Measurements from ENCODE around the gene FAR2.
A peak's percentile ranks its signal among the peaks of the same experiment; 100 is the strongest.
"Not testable (repeated sequence)": the region's sequence is repeated elsewhere in the genome, so short reads cannot be mapped to it uniquely, and the experiment has no call there.

The FAR2 gene

GRCh38 chr12:29152223-29152868, 3.3 kb downstream of the FAR2 start:
- FAIRE-seq (no peak), DNase-seq (ENCODE audit: insufficient read length, low spot score) (no peak)

GRCh38 chr12:29152981-29153630, 4.0 kb downstream of the FAR2 start:
- no peak for DNase-seq (ENCODE audit: insufficient read length, low spot score)
- FAIRE-seq: no peak

DNA sequence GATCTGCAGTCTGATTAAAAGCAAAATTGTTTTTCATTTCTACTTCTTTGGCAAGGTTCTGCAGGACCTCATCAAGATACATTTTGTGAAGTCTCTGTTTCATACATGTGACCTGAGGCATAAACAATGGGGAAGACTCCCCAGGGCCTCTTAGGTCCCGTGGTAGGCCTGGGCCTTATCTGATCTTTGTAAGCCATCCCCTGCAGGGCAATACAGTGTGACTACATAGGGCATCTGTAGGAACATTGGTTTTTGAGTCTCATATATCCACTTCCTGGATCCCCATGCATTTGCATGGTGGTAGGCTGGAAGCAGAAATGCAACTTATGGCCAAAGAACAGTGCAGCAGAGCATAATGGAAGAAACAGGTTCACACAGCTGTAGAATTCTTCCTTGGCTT, 6.0 kb downstream of the FAR2 start:
- no peak for DNase-seq (ENCODE audit: insufficient read length, low spot score)
- no peak for FAIRE-seq

- no peak for DNase-seq (ENCODE audit: insufficient read length, low spot score)
- FAIRE-seq: no peak
Measured at GRCh38 chr12:29157486-29157946, 8.4 kb downstream of the FAR2 start.

DNA sequence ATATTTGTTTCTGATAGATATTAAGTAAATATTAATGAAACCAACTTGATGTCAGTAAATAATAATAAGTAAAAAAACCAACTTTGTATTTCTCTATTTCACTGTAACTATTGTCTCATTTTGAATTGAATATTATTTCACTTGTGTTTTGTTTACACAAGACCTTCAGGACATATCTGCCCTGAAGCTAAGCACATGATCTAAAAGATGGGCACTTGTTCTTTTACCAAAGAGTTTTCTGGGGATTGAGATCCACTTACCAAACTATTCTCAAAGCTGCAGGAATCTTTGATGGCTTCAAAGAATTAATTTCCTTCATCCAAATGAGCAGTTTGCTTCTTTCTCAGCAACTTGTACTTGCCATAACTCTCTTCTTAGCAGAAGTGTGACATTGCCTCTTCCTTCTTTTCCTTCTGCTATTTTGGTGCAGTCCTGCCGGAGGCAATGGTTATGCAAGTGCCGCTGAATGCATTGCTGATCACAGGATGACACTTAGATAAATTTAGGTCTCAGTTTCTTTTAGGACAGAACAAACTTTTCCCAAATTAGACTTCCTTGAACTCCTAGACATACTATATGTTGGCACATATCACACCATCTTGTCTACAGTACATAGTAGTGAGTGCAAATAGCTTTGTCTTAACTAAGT, 9.2 kb downstream of the FAR2 start:
- no peak for DNase-seq (ENCODE audit: insufficient read length, low spot score)
- FAIRE-seq: no peak

- FAIRE-seq (no peak), DNase-seq (ENCODE audit: insufficient read length, low spot score) (no peak)
Measured at GRCh38 chr12:29159661-29160060, 10.6 kb downstream of the FAR2 start.

DNA sequence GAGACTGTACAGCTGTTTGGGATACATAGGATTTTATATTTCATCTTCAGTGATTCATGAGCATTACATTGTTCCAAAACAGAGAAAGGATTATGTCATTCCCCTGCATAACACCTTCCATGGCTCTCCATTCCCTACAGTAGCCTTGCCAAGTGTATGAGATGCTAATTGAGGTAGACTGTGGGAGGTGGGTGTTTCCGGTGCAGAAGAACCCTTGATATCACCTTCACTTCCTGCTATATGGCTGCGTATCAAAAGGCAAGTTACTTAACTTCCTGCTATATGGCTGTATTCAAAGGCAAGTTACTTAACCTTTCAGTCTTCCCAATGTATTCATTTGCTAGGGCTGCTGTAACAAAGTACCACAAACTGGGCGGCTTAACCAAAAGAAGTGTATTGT, 11.2 kb downstream of the FAR2 start:
- no peak for DNase-seq (ENCODE audit: insufficient read length, low spot score)
- FAIRE-seq: no peak

DNA sequence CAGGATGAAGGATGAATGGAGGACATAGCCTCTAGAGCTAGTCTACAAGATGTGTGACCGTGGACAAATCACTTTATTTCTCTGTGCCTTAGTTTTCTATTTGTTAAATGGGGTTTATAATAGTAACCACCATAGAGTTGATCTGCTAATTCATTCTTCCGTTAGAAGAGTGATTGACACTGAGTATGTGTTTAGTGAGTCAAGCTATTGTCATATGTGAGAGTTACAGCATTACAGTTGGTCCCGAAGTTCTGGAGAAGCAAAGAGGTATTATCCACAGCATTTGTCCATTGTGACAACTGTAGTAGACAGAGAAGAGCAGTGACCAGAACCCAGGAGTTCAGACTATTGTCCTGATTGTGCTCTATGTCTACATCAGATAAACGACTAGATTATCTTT, 14.1 kb downstream of the FAR2 start:
- DNase-seq (ENCODE audit: insufficient read length, low spot score): no peak
- no peak for FAIRE-seq

GRCh38 chr12:29164477-29165393, 15.7 kb downstream of the FAR2 start:
- peak; percentile 2 for DNase-seq (ENCODE audit: insufficient read length, low spot score)
- no peak for FAIRE-seq

- FAIRE-seq (no peak), DNase-seq (ENCODE audit: insufficient read length, low spot score) (no peak)
Measured at GRCh38 chr12:29167445-29167844, 18.4 kb downstream of the FAR2 start.

DNA sequence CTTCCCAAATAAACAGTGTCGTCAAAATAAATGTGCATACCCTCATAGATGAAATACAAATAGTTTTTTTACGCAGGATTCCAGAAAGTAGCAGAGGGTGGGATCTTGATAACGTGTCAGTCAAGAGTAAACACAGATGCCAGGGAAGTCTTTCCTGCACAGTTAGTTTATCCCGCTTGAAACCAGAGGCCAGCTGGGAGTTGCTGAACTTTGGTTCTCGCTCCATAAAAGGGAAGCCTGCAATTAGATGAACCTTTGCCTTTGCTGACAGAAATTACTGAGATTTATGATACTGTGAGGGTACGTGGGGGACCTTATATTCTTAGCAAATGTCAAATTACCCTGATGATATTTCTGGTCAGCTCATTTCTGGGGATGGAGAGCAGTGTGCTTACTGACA, 18.9 kb downstream of the FAR2 start:
- FAIRE-seq (no peak), DNase-seq (ENCODE audit: insufficient read length, low spot score) (no peak)

DNA sequence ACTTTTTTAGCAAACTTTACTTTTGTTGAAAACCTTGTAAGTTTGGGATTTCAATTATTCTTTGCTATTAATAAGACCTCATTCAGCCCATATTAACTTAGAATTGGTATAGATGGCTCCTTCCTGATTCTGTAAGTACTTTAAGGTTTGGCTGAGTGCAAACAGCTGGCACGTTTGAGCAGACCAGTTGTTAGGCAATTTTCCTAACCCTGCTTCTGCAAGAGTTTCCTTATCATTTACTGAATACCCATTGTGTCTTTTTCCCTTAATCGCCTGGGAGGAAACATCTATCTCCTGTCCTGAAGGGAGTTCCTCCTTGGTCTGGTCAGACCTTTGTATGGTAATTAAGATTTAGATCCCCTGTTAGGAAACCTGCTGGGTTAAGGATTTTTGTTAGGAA, 20.9 kb downstream of the FAR2 start:
- not testable (repeated sequence) for DNase-seq (ENCODE audit: insufficient read length, low spot score); FAIRE-seq

DNA sequence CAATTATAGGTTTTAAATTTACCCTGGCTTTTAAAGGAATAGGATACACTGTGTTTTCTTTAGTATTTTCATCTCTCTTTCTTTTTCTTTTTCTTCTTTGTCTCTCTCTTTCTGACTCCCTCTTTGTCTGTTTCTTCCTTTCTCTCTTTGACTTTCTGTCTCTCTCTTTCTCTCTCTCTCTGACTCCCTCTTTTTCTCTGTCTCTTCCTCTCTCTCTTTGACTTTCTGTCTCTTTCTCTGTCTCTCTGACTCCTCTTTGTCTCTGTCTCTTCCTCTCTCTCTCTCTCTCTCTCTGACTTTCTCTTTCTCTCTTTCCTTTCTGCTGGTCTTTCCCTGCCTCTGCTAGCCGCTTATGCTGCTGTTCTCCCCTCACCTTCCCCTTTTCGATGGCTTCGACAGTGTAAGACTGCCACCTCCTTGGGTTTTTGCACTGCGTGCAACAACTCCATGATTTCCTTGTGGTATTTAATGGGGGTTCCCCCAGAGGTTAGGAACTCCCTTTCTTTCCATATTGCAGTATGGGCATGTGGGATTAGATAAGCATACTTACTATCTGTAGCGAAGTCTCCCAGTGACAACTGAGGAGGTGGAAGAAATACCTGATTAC, 21.5 kb downstream of the FAR2 start:
- not testable (repeated sequence) for DNase-seq (ENCODE audit: insufficient read length, low spot score); FAIRE-seq

DNA sequence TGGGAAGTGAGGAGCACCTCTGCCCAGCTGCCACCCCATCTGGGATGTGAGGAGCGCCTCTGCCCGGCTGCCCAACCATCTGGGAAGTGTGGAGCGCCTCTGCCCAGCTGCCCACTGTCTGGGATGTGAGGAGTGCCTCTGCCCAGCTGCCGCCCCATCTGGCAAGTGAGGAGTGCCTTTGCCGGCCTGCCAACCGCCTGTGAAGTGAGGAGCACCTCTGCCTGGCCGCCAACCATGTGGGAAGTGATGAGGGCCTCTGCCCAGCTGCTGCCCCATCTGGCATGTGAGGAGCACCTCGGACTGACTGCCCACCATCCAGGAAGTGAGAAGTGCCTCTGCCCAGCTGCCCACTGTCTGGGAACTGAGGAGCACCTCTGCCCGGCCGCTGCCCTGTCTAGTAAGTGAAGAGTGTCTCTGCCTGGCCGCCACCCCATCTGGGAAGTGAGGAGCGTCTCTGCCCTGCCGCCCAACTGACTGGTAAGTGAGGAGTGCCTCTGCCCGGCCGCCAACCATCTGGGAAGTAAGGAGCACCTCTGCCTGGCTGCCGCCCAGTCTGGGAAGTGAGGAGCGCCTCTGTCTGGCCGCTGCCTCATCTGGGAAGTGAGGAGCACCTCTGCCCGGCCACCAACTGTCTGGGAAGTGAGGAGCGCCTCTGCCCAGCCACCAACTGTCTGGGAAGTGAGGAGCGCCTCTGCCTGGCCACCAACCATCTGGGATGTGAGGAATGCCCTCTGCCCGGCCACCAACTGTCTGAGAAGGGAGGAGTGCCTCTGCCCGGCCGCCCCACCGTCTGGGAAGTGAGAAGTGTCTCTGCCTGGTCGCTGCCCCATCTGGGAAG, 22.6 kb downstream of the FAR2 start:
- FAIRE-seq (no peak), DNase-seq (ENCODE audit: insufficient read length, low spot score) (no peak)

- DNase-seq (ENCODE audit: insufficient read length, low spot score): no peak
- no peak for FAIRE-seq
Measured at GRCh38 chr12:29176941-29177340, 27.9 kb downstream of the FAR2 start.

GRCh38 chr12:29182247-29182646, 33.2 kb downstream of the FAR2 start:
- DNase-seq (ENCODE audit: insufficient read length, low spot score); FAIRE-seq: not testable (repeated sequence)

GRCh38 chr12:29187756-29188155, 38.7 kb downstream of the FAR2 start:
- no peak for DNase-seq (ENCODE audit: insufficient read length, low spot score)
- FAIRE-seq: no peak

GRCh38 chr12:29191267-29191850, 42.3 kb downstream of the FAR2 start:
- FAIRE-seq (no peak), DNase-seq (ENCODE audit: insufficient read length, low spot score) (no peak)

- DNase-seq (ENCODE audit: insufficient read length, low spot score) (no peak), FAIRE-seq (no peak)
Measured at GRCh38 chr12:29198901-29199300, 49.8 kb downstream of the FAR2 start.

Data from HTR-8/SVneo (cell line).